Measurements from ENCODE around the gene CASP1. TPM values are rescaled to one million over a fixed set of nuclear protein-coding genes. Genes with fewer than 3 reads are reported as not detected.

The CASP1 gene
- total RNA-seq (2022; extraction: Qiagen RNA extraction; ENCODE audit: low read depth): 0.31 to 0.37 TPM in 2 of 5 replicates, not detected in the others

DNA sequence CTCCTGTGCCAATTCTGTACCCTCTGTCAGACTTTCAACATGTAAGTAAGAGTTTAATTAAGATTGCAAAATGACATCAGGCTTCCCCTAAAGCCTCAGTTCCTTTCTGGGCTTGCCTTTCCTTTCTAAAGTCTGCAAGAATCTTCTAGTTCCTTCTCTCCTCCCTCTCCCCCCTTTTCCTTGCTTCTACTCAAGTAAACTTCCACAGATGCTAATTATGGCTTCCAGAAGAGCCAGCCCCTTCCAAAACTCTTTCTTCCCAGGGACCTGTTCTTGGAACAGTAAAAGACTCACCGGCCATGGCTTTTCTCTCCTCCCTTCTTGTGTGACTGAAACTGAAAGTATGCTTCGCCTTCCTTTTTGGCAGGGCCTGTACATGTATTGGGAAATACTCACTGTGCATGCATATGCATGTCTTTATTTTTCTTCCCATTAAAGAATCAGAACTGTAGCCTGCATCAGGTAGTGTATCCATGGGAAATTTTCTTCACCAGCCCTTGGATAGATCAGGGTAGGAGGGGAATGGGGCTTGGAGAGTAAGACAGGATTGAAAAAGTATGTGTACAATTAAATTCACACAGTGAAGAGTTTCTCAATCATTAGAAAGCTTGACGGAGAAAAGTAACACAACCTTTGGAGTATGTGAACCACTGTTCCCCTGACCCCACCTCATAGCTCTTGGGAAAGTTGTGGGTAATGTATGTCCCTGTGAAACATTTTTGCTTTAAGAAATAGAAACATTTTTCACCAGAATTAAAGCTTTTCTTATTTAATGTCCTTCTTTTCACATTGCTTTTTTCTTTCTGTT is at the start of gene CASP1:
Gene CASP1 (minus strand): TSS at position 332 of the 808 bp plus-strand sequence. CDS start 31 bp downstream, at position 301.

DNA sequence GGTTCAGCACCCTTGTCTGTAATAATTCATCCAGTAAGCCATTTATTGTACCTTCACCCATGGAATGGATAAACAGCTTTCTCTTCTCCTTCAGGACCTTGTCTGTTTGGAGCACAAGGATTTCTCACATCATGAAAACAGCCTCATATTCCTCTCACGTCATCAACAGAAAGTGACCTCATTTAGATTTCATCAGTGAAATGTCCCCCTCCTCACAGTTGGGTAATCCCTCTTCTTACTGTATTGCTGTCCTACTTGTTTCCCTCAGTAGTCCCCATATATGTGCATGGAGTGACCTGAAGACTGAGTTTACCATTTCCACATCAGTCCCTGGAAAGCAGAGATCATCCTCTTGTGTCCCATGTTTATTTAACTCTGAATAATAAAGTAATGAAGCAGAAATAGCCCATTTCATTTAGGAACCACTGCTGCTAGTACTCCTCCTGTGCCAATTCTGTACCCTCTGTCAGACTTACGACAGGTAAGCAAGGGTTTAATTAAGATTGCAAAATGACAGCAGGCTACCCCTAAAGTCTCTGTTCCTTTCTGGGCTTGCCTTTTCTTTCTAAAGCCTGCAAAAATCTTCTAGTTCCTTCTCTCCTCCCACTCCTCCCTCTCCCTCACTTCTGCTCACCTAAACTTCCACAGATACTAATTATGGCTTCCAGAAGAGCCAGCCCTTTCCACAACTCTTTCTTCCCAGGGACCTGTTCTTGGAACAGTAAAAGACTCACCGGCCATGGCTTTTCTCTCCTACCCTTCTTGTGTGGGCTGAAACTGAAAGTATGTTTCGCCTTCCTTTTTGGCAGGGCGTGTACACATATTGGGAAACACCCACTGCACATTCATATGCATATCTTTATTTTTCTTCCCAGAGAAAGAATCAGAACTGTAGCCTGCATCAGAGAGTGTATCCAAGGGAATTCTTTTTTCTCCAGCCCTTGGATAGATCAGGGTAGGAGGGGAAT is 9.9 kb upstream of the CASP1 start, which contains the start of gene CARD16:
Gene CARD16 (minus strand): TSS at position 779 of the 968 bp plus-strand sequence. CDS start 38 bp downstream, at position 741.

DNA sequence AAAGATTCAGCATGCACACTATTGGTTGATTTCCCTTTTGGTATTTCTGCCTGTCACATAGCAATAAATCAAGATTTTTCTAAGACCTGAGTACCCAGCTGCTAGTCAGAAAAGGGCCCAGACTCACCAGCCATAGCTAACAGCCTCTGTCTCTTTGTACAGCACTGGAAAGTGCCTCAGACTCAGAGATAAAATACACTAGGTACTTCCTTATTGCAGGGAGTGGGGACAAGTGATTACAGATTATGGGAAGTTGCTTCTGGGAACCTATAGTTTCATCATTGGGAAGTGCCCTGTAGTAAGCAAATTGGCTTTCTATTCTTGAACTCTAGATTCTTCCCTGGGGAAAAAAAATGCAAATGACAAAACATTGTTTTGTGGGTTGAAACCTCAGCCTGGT is 11.9 kb downstream of the CASP1 start, which contains the start of gene CASP5:
Gene CASP5 (minus strand): TSS at position 166 of the 400 bp plus-strand sequence. CDS start 32 bp downstream, at position 134.

Other genes starting within 250 kb of the CASP1 start
- gene CASP12, start 136.7 kb downstream of the CASP1 start, total RNA-seq (2022; extraction: Qiagen RNA extraction; ENCODE audit: low read depth): not detected in 5 replicates
- gene CASP4, start 66.6 kb downstream of the CASP1 start, total RNA-seq (2022; extraction: Qiagen RNA extraction; ENCODE audit: low read depth): 4.4 to 9.1 TPM (median 5.7 TPM) in 5 replicates
- gene CASP5, start 12.0 kb downstream of the CASP1 start, total RNA-seq (2022; extraction: Qiagen RNA extraction; ENCODE audit: low read depth): not detected in 5 replicates
- not detected in 5 replicates for gene CARD16, start 10.2 kb upstream of the CASP1 start, total RNA-seq (2022; extraction: Qiagen RNA extraction; ENCODE audit: low read depth)
- not detected in 5 replicates for gene CARD18, start 104.6 kb upstream of the CASP1 start, total RNA-seq (2022; extraction: Qiagen RNA extraction; ENCODE audit: low read depth)

Data from A549 treated with ZK216348 at 1 μM for 4 hours (cell line).